GM23338 (cell line): ENCODE data around the gene TMEM59L. TPM values are rescaled to one million over a fixed set of nuclear protein-coding genes. Genes with fewer than 3 reads are reported as not detected.
A peak's percentile ranks its signal among the peaks of the same experiment; 100 is the strongest.

Source experiments
- ATAC-seq: fragments of 200-7000 bp; cut with Tn5 transposase; 3 replicates; pipeline ENCODE4 v1.9.1; 2020
- DNase-seq: peaks from one replicate; pipeline ENCODE4 v3.0.0-alpha.2; 2015; ENCODE audit warnings: low spot score
- H2AFZ ChIP-seq: fragments of 200-600 bp; sonication (generic); 2 replicates; pipeline ENCODE4 v1.8.0; 2016; ENCODE audit warnings: antibody characterized with exemption, mild to moderate bottlenecking, moderate library complexity
- H3F3A ChIP-seq: fragments of 200-600 bp; sonication (generic); replicated peaks from 2 replicates; pipeline ENCODE4 v1.8.0; 2017; ENCODE audit warnings: antibody characterized with exemption, mixed run types, low read depth
- H3K27ac ChIP-seq: fragments of 200-600 bp; sonication (generic); 2 replicates; pipeline ENCODE4 v1.6.1; 2016; ENCODE audit warnings: low read depth
- H3K27me3 ChIP-seq: fragments of 200-600 bp; sonication (generic); 2 replicates; pipeline ENCODE4 v1.8.0; 2016; ENCODE audit warnings: mild to moderate bottlenecking, mixed run types, moderate library complexity; ENCODE audit not compliant: insufficient read depth
- H3K36me3 ChIP-seq: fragments of 200-600 bp; sonication (generic); 2 replicates; pipeline ENCODE4 v1.8.0; 2016; ENCODE audit warnings: mild to moderate bottlenecking; ENCODE audit not compliant: insufficient read depth
- H3K4me1 ChIP-seq: fragments of 200-600 bp; sonication (generic); 2 replicates; pipeline ENCODE4 v1.8.0; 2016; ENCODE audit warnings: mild to moderate bottlenecking, moderate library complexity; ENCODE audit not compliant: insufficient read depth
- H3K4me2 ChIP-seq: fragments of 200-600 bp; sonication (generic); 2 replicates; pipeline ENCODE4 v1.7.1; 2017; ENCODE audit warnings: mixed run types
- H3K4me3 ChIP-seq: fragments of 200-600 bp; sonication (generic); 2 replicates; pipeline ENCODE4 v1.6.1; 2016; ENCODE audit warnings: mixed run types
- H3K79me2 ChIP-seq: fragments of 200-600 bp; sonication (generic); replicated peaks from 2 replicates; pipeline ENCODE4 v1.8.0; 2017; ENCODE audit warnings: mild to moderate bottlenecking; ENCODE audit not compliant: insufficient read depth
- H3K9me2 ChIP-seq: fragments of 200-600 bp; sonication (generic); 2 replicates; pipeline ENCODE4 v1.8.0; 2017; ENCODE audit not compliant: insufficient read depth
- H4K20me1 ChIP-seq: fragments of 200-600 bp; sonication (generic); replicated peaks from 2 replicates; pipeline ENCODE4 v1.8.0; 2017; ENCODE audit warnings: mild to moderate bottlenecking; ENCODE audit not compliant: insufficient read depth
- H3K27ac Mint-ChIP-seq: 2 replicates; pipeline ENCODE4 v1.8.0; 2020; ENCODE audit warnings: inconsistent platforms, mild to moderate bottlenecking, moderate library complexity, mixed read lengths
- H3K27me3 Mint-ChIP-seq: 3 replicates; pipeline ENCODE4 v1.8.0; 2022; ENCODE audit warnings: low read depth, mild to moderate bottlenecking, moderate library complexity, mixed read lengths, inconsistent platforms; ENCODE audit not compliant: insufficient read depth, poor library complexity
- H3K36me3 Mint-ChIP-seq: 3 replicates; pipeline ENCODE4 v1.8.0; 2021; ENCODE audit warnings: low read depth, mild to moderate bottlenecking, inconsistent platforms, moderate library complexity, mixed read lengths
- H3K4me1 Mint-ChIP-seq: 3 replicates; pipeline ENCODE4 v1.8.0; 2020; ENCODE audit warnings: mild to moderate bottlenecking, inconsistent platforms, mixed read lengths
- H3K4me3 Mint-ChIP-seq: 3 replicates; pipeline ENCODE4 v1.8.0; 2021; ENCODE audit warnings: moderate library complexity, mild to moderate bottlenecking, inconsistent platforms, mixed read lengths
- H3K9me3 Mint-ChIP-seq: 3 replicates; pipeline ENCODE4 v1.8.0; 2020; ENCODE audit warnings: moderate library complexity, mild to moderate bottlenecking, inconsistent platforms, mixed read lengths
- CREB1 ChIP-seq: fragments of 250-450 bp; sonication (Bioruptor Pico); IDR thresholded peaks from 2 replicates; pipeline ENCODE4 v1.5.0; 2020; ENCODE audit warnings: low read depth, mild to moderate bottlenecking, moderate library complexity
- CTCF ChIP-seq, 2 experiments: fragments of 200-600 bp in 1 of 2; sonication (generic) in 1 of 2; conservative IDR thresholded peaks; 2 replicates each; pipeline versions ENCODE4 v1.5.1 to v1.6.1; 2016 to 2017; ENCODE audit warnings: antibody characterized with exemption in 2 of 2, low read depth in 2 of 2, mild to moderate bottlenecking in 2 of 2, moderate library complexity in 1 of 2
- ETS1 ChIP-seq: IDR thresholded peaks from 2 replicates; pipeline ENCODE4 v1.6.1; 2016; ENCODE audit warnings: antibody characterized with exemption
- EZH2phosphoT487 ChIP-seq: fragments of 200-600 bp; sonication (generic); IDR thresholded peaks from one replicate; pipeline ENCODE4 v1.8.1; 2018; ENCODE audit warnings: antibody characterized with exemption; ENCODE audit not compliant: unreplicated experiment
- JUNB ChIP-seq: IDR thresholded peaks from one replicate; pipeline ENCODE4 v1.6.1; 2016; ENCODE audit warnings: antibody characterized with exemption; ENCODE audit not compliant: unreplicated experiment
- NANOG ChIP-seq: IDR thresholded peaks from 2 replicates; pipeline ENCODE4 v1.6.1; 2016; ENCODE audit warnings: antibody characterized with exemption, borderline replicate concordance
- POLR2AphosphoS5 ChIP-seq: IDR thresholded peaks from 2 replicates; pipeline ENCODE4 v1.6.1; 2016; ENCODE audit warnings: antibody characterized with exemption, low read depth
- STAT1 ChIP-seq: IDR thresholded peaks from one replicate; pipeline ENCODE4 v1.6.1; 2016; ENCODE audit warnings: antibody characterized with exemption; ENCODE audit not compliant: unreplicated experiment
- ZNF331 ChIP-seq: fragments of 250-450 bp; sonication (Bioruptor Pico); IDR thresholded peaks from 2 replicates; pipeline ENCODE4 v1.5.0; 2020; ENCODE audit warnings: low read depth, mild to moderate bottlenecking, moderate library complexity
- polyA plus RNA-seq: library from polyadenylated mRNA; unstranded; fragments of >200 nt; fragmentation: Nextera tagmentation; extraction: Ambion mirVana; gene quantifications from 2 replicates; pipeline ENCODE4 v1.2.1, GENCODE V29; 2016
- total RNA-seq: library from RNA; depleted of rRNA; stranded (reverse); fragments of >200 nt; shearing (Covaris generic); gene quantifications from 2 replicates; pipeline ENCODE4 v1.2.3, GENCODE V29; 2014
- TF ChIP-seq, protein P1 (sequence below): IDR thresholded peaks from one replicate; pipeline ENCODE4 v1.6.1; 2018; ENCODE audit warnings: antibody characterized with exemption; ENCODE audit not compliant: unreplicated experiment

TMEM59L gene
- total and polyA plus RNA-seq, 2 experiments from 2014 or later = 9.8 to 15.7 TPM

- Histone ChIP-seq H3K27ac (no peak overlapping the region), H2AFZ (no peak overlapping the region), H3K4me1 (no peaks in the 10 kb centered on the region), H3K36me3 (no peaks in the 10 kb centered on the region), H3K9me2 (no peaks in the 10 kb centered on the region), H3K27me3 (no peaks in the 10 kb centered on the region), H3F3A (0 out of 2 replicates have a peak, but pooled peaks cover 6% of the 10 kb centered on the region), H3K79me2 (no peaks in the 10 kb centered on the region), H3K4me2 (no peak overlapping the region), H4K20me1 (no peaks in the 10 kb centered on the region; the same call in 1 of the 2 replicates), H3K4me3 (no peak overlapping the region)
- Mint-ChIP-seq H3K36me3 (no peaks in the 10 kb centered on the region; the same call in 2 of the 3 replicates), H3K4me3 (no peak overlapping the region), H3K27me3 (peaks cover 14% of the 10 kb centered on the region), H3K9me3 (no peaks in the 10 kb centered on the region), H3K27ac (no peak overlapping the region), H3K4me1 (peaks cover 32% of the 10 kb centered on the region)
- ATAC-seq = no peak
- no peak for DNase-seq
- TF ChIP-seq ZNF331 (CRISPR knock-in tag) = no peak
- TF ChIP-seq EZH2phosphoT487 = no peak
- TF ChIP-seq JUNB = no peak
- no peak for TF ChIP-seq CREB1
- TF ChIP-seq, protein P1, sequence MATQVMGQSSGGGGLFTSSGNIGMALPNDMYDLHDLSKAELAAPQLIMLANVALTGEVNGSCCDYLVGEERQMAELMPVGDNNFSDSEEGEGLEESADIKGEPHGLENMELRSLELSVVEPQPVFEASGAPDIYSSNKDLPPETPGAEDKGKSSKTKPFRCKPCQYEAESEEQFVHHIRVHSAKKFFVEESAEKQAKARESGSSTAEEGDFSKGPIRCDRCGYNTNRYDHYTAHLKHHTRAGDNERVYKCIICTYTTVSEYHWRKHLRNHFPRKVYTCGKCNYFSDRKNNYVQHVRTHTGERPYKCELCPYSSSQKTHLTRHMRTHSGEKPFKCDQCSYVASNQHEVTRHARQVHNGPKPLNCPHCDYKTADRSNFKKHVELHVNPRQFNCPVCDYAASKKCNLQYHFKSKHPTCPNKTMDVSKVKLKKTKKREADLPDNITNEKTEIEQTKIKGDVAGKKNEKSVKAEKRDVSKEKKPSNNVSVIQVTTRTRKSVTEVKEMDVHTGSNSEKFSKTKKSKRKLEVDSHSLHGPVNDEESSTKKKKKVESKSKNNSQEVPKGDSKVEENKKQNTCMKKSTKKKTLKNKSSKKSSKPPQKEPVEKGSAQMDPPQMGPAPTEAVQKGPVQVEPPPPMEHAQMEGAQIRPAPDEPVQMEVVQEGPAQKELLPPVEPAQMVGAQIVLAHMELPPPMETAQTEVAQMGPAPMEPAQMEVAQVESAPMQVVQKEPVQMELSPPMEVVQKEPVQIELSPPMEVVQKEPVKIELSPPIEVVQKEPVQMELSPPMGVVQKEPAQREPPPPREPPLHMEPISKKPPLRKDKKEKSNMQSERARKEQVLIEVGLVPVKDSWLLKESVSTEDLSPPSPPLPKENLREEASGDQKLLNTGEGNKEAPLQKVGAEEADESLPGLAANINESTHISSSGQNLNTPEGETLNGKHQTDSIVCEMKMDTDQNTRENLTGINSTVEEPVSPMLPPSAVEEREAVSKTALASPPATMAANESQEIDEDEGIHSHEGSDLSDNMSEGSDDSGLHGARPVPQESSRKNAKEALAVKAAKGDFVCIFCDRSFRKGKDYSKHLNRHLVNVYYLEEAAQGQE = no peak
Observed at GRCh38 chr19:18660939-18661670, 48.4 kb downstream of the TMEM59L start.

- H3K9me3 Mint-ChIP-seq = no peaks in the 10 kb centered on the region
- 0 out of 2 replicates have a peak, but pooled peaks cover 3% of the 10 kb centered on the region for H3F3A ChIP-seq
- H3K27me3 Mint-ChIP-seq = peaks cover 5% of the 10 kb centered on the region
- H3K4me3 ChIP-seq = no peak overlapping the region
- H3K4me1 Mint-ChIP-seq = peaks cover 21% of the 10 kb centered on the region
- H3K4me3 Mint-ChIP-seq = no peak overlapping the region
- H4K20me1 ChIP-seq = no peaks in the 10 kb centered on the region; the same call in 1 of the 2 replicates
- DNase-seq (no peak), ATAC-seq (peak; percentile 28)
- H3K27ac ChIP-seq = peak overlapping the region; percentile 39; the same call in 1 of the 2 replicates
- peaks cover 7% of the 10 kb centered on the region; the same call in 2 of the 3 replicates for H3K36me3 Mint-ChIP-seq
- no peaks in the 10 kb centered on the region for H3K79me2 ChIP-seq
- H2AFZ ChIP-seq = no peak overlapping the region
- H3K27me3 ChIP-seq = no peaks in the 10 kb centered on the region
- H3K9me2 ChIP-seq = no peaks in the 10 kb centered on the region
- TF ChIP-seq POLR2AphosphoS5 (no peak), STAT1 (no peak), NANOG (no peak), EZH2phosphoT487 (no peak), CTCF (conservative IDR thresholded peaks at IDR 0.05; ENCODE audit: low read depth in 2 of 2) (no peak), ZNF331 (CRISPR knock-in tag) (no peak), ETS1 (no peak)
- TF ChIP-seq, protein P1 = no peak
- H3K36me3 ChIP-seq = no peaks in the 10 kb centered on the region
- no peak overlapping the region for H3K4me2 ChIP-seq
- no peaks in the 10 kb centered on the region for H3K4me1 ChIP-seq
- 0 out of 2 replicates have a peak overlapping the region, but pooled peaks have one; percentile 59 for H3K27ac Mint-ChIP-seq
Observed at GRCh38 chr19:18662972-18663732, 50.5 kb downstream of the TMEM59L start.
